ENCODE measurements around the gene ITPRIPL1.

ITPRIPL1 gene

GRCh38 chr2:96324721-96325040 is 436 bp upstream of the ITPRIPL1 start:
- no peak for DNase-seq

GRCh38 chr2:96325884-96326255 is 753 bp downstream of the ITPRIPL1 start:
- DNase-seq, result no peak

- DNase-seq, result no peak
These were observed 1.4 kb downstream of the ITPRIPL1 start for GRCh38 chr2:96326564-96326963.

- DNase-seq, result no peak
These were observed 2.1 kb downstream of the ITPRIPL1 start for GRCh38 chr2:96326990-96327820.

- no peak for DNase-seq
These were observed 4.3 kb downstream of the ITPRIPL1 start for GRCh38 chr2:96329456-96329855.

GRCh38 chr2:96329874-96330273 is 4.8 kb downstream of the ITPRIPL1 start:
- DNase-seq, result no peak

- no peak for DNase-seq
These were observed 5.3 kb downstream of the ITPRIPL1 start for GRCh38 chr2:96330407-96330806.

GRCh38 chr2:96333708-96334107 is 8.6 kb downstream of the ITPRIPL1 start:
- no peak for DNase-seq

GRCh38 chr2:96336104-96336775 is 11.1 kb downstream of the ITPRIPL1 start:
- no peak for DNase-seq

GRCh38 chr2:96336873-96337272 is 11.8 kb downstream of the ITPRIPL1 start:
- DNase-seq, result no peak

- no peak for DNase-seq
These were observed 15.6 kb downstream of the ITPRIPL1 start for GRCh38 chr2:96340493-96341414.

GRCh38 chr2:96341641-96342040 is 16.5 kb downstream of the ITPRIPL1 start:
- DNase-seq, result no peak

- DNase-seq, result no peak
These were observed 17.0 kb downstream of the ITPRIPL1 start for GRCh38 chr2:96342085-96342484.

- no peak for DNase-seq
These were observed 18.9 kb downstream of the ITPRIPL1 start for GRCh38 chr2:96344011-96344410.

- no peak for DNase-seq
These were observed 20.3 kb downstream of the ITPRIPL1 start for GRCh38 chr2:96345438-96345837.

- DNase-seq, result no peak
These were observed 20.8 kb downstream of the ITPRIPL1 start for GRCh38 chr2:96345868-96346462.

GRCh38 chr2:96347395-96347794 is 22.3 kb downstream of the ITPRIPL1 start:
- DNase-seq, result no peak

GRCh38 chr2:96353032-96353561 is 28.0 kb downstream of the ITPRIPL1 start:
- DNase-seq, result no peak

- DNase-seq, result no peak
These were observed 28.5 kb downstream of the ITPRIPL1 start for GRCh38 chr2:96353606-96354101.

- no peak for DNase-seq
These were observed 29.4 kb downstream of the ITPRIPL1 start for GRCh38 chr2:96354492-96354891.

GRCh38 chr2:96356889-96357288 is 31.8 kb downstream of the ITPRIPL1 start:
- no peak for DNase-seq

GRCh38 chr2:96359310-96359709 is 34.2 kb downstream of the ITPRIPL1 start:
- no peak for DNase-seq

- DNase-seq, result no peak
These were observed 34.7 kb downstream of the ITPRIPL1 start for GRCh38 chr2:96359866-96360265.

Measured in activated CD4-positive, CD25-positive, alpha-beta regulatory T cell treated with anti-CD3 and anti-CD28 coated beads, Interleukin-2, amount 50 U/mL, for 72 hours (primary cell).